ENCODE results near the gene PLPPR2. TPM values are rescaled to one million over a fixed set of nuclear protein-coding genes. Genes with fewer than 3 reads are reported as not detected.

The PLPPR2 gene, protein sequence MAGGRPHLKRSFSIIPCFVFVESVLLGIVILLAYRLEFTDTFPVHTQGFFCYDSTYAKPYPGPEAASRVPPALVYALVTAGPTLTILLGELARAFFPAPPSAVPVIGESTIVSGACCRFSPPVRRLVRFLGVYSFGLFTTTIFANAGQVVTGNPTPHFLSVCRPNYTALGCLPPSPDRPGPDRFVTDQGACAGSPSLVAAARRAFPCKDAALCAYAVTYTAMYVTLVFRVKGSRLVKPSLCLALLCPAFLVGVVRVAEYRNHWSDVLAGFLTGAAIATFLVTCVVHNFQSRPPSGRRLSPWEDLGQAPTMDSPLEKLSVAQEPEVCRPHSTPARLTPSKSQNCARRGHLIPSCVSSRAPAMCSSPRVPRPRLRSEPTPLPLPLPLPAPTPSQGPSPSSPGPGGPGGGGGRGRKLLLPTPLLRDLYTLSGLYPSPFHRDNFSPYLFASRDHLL
- total RNA-seq: 3.4 and 10.8 TPM in 2 replicates

DNA sequence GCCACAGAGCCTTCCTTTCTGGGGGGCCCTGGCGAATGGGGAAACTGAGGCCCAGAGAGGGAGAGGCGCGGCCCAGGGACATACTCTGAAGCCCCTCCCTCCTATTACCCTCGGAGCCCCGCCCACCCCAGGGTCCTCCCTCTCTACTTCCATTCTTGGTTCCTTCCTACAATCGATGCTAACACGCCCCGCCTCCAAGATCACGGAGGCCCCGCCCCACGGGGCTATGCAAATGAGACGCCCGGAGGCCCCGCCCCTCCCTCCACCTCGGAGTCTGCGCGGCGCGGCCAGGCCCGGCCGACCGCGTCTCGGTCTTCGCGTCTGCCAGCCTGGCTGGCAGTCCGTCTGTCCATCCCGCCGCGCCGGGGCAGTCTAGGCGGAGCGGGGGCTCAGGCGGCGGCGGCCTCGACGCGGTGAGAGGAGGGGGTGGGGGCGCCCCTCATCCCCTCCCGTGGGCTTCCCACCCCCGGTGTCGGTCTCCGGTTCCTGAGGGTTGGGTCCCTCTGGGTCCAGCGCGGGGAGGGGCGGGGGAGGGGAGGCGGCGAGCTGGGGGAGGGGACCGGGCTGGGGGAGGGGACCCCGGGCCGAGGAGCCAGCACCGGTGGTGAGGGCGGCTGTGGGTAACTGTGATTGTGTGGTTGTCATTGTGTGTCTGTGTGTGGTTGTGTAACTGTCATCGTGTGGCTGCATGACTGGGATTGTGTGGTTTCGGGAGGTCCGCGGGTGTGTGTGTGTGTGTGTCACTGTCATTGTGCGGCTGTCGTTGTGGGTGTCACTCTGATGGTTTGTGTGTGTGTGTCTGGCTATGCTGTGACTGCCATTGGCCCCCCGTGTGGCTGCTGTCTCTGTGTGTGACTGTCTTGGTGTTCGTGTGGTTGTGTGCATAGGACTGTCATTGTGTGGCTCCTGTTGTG lies at the start of gene PLPPR2:
Gene PLPPR2, plus strand, starts transcription at position 273 of the 914 bp plus-strand sequence. CDS start 2,242 bp downstream, outside the sequence.

DNA sequence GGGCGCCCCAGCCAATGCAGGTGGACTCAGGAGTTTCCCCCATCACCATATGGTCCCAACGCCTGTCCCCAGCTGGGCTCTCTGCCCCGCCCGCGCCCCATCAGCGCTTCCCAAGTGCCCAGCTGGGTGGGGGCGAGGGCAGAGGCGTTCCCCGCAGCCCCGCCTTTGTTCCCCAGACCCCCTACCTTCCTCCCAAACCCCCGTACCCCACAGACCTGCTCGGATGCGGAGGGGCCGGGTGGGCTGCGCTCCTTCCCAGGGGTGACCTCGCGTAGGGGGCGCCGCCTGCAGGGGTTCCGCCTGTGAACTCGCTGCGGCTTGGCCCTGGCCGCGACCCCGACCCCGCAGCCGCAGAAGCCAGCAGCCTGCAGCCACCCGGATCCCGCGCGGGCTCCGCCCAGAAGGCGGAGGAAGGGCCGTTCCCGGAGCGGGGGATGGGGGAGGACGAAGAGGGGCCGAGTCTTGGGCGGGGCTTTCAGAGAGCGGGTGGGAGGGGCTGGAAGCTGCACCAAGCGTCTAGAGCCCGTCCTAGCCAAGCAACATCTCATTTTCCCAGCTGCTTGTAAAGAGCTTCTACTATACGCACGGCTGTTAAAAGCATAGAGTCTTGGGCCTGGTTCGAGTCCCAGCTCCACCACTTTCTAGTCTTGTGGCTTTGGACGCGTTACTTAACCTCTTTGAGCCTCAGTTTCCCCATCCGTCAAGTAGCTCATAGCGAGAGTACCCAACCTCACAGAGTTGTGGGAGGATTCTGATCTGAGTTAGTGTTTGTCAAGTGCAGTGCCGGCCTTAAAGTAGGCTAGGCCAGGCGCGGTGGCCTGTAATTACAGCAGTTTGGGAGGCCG lies 15.8 kb upstream of the PLPPR2 start, which contains the start of gene RAB3D:
Gene RAB3D, minus strand, starts transcription at position 404 of the 845 bp plus-strand sequence. CDS start 2,258 bp downstream, outside the sequence.

DNA sequence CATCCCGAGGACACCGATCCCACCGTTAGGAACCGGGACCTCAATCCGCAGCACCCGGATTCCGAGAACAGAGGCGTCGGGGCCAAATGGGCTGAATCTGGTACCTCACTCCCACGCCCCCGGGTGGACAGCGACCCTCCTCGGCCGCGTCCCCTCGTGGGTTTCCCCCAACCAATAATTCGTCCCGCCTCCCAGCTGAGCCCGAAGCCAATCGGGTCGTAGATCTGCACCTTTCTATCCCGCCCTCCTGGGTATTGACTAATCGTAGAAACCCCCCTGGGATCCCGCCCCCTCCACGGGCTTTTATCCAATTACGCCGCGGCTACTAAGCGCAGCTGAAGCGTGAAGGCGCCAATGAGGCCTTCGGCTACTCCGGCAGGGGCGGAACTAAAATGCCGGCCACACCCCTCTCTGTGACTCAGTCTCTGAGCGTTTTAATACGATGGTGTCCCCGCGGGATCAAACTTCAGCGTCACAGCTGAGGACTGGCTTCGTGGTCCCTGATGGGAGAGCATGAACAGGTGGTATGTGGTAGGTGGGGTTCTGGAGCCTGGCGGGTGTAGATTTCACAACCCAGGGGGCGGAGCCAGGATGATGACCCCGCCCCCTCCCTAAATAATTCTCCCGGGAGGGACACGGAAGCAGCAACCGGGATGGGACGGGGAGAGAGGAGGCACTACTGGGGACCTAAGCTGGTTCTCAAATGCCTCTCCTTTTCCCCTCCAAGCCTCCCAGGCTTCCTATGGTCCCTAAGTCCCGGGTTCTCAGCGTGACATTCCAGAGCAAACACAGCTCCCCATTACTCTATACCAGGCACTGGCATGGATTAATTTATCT lies 8.9 kb upstream of the PLPPR2 start, which contains the start of the genes CCDC159 and TMEM205:
Gene CCDC159, plus strand, starts transcription at position 416 of the 837 bp plus-strand sequence. Its CDS starts 88 bp downstream, at position 504.
Gene TMEM205, minus strand, starts transcription at position 165 of the 837 bp plus-strand sequence. CDS start 649 bp downstream, outside the sequence.

DNA sequence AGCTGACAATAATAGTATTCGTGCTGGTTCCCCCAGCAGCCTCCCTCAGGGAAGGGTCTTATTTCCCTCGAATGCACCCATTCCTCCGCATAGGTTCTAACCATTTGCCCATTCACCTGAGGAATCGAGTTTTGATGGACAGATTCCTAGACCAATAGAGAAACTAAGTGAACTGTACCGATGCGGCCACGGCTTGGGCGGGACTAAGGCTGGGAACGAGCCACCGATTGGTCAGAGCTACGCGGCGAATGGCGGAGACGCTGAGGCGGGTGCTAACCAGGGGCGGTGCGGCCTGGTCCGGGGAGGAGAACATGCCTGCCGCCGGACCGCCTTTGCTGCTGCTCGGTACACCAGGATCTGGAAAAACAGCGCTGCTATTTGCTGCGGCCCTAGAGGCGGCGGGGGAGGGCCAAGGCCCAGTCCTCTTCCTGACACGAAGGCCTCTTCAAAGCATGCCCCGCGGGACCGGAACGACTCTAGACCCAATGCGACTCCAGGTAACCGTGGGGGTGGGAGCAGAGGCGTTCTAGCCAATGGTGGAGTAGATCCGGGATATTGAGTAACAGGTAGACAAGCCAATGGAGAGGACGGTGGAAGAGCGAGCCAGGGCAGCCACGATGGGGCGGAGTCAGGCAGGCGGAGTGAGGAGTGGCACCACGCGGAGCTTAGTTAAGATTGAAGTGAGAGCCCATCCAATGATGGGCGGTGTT lies 19.4 kb downstream of the PLPPR2 start, which contains the start of gene SWSAP1:
Gene SWSAP1, plus strand, starts transcription at position 234 of the 710 bp plus-strand sequence. Its CDS starts 15 bp downstream, at position 249.

Other genes with a start within 250 kb of the PLPPR2 start
- 45.8 and 63.1 TPM in 2 replicates for gene SPC24, start 199.7 kb upstream of the PLPPR2 start, total RNA-seq
- gene KANK2, start 157.9 kb upstream of the PLPPR2 start, total RNA-seq: 28.7 and 125 TPM in 2 replicates
- gene ANGPTL8, start 115.8 kb upstream of the PLPPR2 start, total RNA-seq: not detected in 2 replicates
- gene DOCK6, start 92.9 kb upstream of the PLPPR2 start, total RNA-seq: 73.3 and 155 TPM in 2 replicates
- gene TSPAN16, start 59.3 kb upstream of the PLPPR2 start, total RNA-seq: not detected in 2 replicates
- gene RAB3D, start 15.8 kb upstream of the PLPPR2 start, total RNA-seq: 37.6 and 82.1 TPM in 2 replicates
- gene TMEM205, start 9.2 kb upstream of the PLPPR2 start, total RNA-seq: 64.3 and 79.8 TPM in 2 replicates
- 6.6 and 9.6 TPM in 2 replicates for gene CCDC159, start 8.9 kb upstream of the PLPPR2 start, total RNA-seq
- gene SWSAP1, start 19.2 kb downstream of the PLPPR2 start, total RNA-seq: 0.57 and 1.1 TPM in 2 replicates
- gene EPOR, start 28.9 kb downstream of the PLPPR2 start, total RNA-seq: 5.7 and 5.8 TPM in 2 replicates
- gene RGL3, start 63.9 kb downstream of the PLPPR2 start, total RNA-seq: 0.16 and 2.9 TPM in 2 replicates
- under 0.01 and 0.13 TPM in 2 replicates for gene ODAD3, start 79.7 kb downstream of the PLPPR2 start, total RNA-seq
- 102 and 189 TPM in 2 replicates for gene PRKCSH, start 80.2 kb downstream of the PLPPR2 start, total RNA-seq
- not detected in 2 replicates for gene ELAVL3, start 125.6 kb downstream of the PLPPR2 start, total RNA-seq
- 3.6 and 5.8 TPM in 2 replicates for gene ZNF653, start 150.4 kb downstream of the PLPPR2 start, total RNA-seq
- gene ECSIT, start 173.7 kb downstream of the PLPPR2 start, total RNA-seq: 25.8 and 32.9 TPM in 2 replicates
- 0.63 and 1.9 TPM in 2 replicates for gene CNN1, start 183.4 kb downstream of the PLPPR2 start, total RNA-seq
- 13.3 and 14.2 TPM in 2 replicates for gene ELOF1, start 203.8 kb downstream of the PLPPR2 start, total RNA-seq
- 0.19 TPM in 1 of 2 replicates, not detected in the other for gene ACP5, start 222.2 kb downstream of the PLPPR2 start, total RNA-seq
- 13.0 and 22.9 TPM in 2 replicates for gene ZNF627, start 242.1 kb downstream of the PLPPR2 start, total RNA-seq